GM19238 (cell line): ENCODE results near the gene JADE3.
A peak's percentile ranks its signal among the peaks of the same experiment; 100 is the strongest.

Source experiments
- DNase-seq: peaks from one replicate; pipeline ENCODE4 v3.0.0; 2011; ENCODE audit warnings: low spot score; ENCODE audit not compliant: insufficient read length

Gene JADE3

GRCh38 chrX:46994096-46994495, 81.9 kb downstream of the JADE3 start:
- no peak for DNase-seq

DNA sequence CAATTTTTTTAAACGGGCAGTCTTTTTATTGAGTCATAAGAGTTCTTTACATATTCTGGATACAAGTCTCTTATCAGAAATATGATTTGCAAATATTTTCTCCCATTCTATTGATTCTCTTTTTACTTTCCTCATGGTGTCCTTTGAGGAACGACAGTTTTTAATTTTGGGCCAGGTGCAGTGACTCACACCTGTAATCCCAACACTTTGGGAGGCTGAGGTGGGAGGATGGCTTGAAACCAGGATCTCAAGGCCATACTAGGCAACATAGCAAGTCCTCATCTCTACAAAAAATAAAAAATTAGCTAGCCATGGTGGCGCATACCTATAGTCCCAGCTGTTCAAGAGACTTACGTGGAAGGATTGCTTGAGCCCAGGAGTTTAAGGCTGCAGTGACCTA, 99.9 kb downstream of the JADE3 start:
- DNase-seq: no peak

- DNase-seq: no peak
Observed at GRCh38 chrX:47026198-47026597, 114.0 kb downstream of the JADE3 start.

- peak; percentile 7 for DNase-seq
Observed at GRCh38 chrX:47030339-47030738, 118.1 kb downstream of the JADE3 start.

- no peak for DNase-seq
Observed at GRCh38 chrX:47047989-47048388, 135.8 kb downstream of the JADE3 start.

- no peak for DNase-seq
Observed at GRCh38 chrX:47059142-47059874, 147.1 kb downstream of the JADE3 start.

DNA sequence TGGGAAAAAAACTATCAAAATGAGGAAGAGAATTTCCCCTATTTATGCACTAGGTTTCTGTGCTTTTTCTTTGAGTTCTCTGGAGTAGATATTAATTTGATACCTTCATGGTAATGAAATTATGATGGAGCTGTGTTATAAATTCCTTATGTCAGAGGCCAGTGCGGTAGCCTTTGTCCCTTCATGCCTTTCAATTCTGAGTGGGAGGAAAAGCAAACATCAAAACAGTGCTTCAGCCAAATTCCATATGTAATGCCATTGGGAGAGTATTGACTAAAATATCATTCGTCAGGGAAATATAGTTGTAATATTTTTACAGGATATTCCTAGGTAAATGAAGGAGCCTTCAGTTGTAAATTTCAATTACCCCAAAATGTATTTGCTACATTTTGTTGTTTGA, 148.5 kb downstream of the JADE3 start:
- no peak for DNase-seq

GRCh38 chrX:47061238-47061919, 149.2 kb downstream of the JADE3 start:
- DNase-seq: no peak

DNA sequence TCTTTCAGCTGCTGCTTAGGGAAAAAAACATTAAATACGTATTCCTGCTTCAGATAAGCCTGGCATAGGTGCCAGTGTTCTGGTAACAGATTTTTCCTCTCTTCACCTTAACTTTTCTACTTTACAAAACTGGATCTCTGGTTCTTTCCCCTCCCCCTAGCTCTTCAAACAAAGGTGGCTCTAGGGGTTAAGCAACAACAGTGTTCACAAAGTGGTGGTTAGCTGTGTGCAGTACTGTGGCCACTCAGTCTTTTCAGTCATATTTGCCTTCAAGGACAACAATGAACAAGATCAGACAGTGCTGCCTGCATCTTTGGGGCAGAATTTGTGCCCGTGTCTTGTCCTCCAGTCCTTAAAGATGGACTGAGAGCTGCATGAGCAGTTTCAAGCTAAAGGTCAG, 151.0 kb downstream of the JADE3 start:
- no peak for DNase-seq

- no peak for DNase-seq
Observed at GRCh38 chrX:47068214-47068613, 156.0 kb downstream of the JADE3 start.

GRCh38 chrX:47068720-47069119, 156.5 kb downstream of the JADE3 start:
- no peak for DNase-seq

DNA sequence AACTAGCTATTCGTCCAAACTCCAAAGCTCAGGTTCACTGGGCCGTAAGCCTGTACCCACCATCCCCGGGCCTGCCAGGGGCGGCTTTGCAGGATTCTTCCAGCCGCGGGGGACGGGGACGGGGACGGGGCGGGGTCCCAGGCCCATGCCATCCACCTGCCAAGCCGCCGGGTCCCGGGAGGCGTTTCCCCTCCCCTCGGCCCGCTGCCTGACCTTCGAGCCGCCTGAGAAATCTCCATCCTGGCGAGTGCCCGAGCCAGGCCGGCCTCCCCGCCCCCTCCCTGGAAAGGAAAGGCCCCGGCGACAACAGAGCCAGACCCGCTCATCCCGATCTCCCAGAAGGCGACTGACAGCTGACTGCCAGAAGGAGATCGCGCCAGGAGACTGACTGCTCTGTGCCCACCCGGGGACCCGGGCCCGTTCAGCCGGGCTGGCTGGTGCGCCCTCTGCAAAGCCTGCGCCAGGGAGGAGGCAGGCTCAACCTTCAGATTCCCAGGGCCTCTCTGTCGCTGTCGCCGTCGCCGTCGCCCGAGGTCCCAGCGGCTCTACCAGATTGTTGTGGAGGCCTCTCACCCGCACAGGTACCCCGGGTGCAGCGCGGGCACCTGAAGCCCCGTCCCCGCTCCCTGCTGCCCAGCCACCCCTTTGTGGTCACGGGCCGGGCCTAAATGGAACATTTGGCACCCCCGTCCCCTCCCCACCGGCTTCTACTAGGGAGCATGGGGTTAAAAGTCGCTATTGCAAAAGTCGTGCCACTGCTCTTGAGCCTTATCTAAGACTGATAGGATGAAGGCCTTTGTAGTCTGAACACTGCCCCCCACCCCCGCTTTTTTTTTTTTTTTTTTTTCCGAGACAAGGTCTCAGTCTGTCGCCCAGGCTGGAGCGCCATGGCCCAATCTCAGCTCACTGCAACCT, 166.2 kb downstream of the JADE3 start, which contains the start of gene RGN:
Gene RGN (plus strand): TSS at position 315 of the 915 bp plus-strand sequence. CDS start 2,702 bp downstream, outside the sequence.
- DNase-seq: no peak

- no peak for DNase-seq
Observed at GRCh38 chrX:47080215-47080914, 168.1 kb downstream of the JADE3 start.

- no peak for DNase-seq
Observed at GRCh38 chrX:47080915-47081236, 168.7 kb downstream of the JADE3 start.

DNA sequence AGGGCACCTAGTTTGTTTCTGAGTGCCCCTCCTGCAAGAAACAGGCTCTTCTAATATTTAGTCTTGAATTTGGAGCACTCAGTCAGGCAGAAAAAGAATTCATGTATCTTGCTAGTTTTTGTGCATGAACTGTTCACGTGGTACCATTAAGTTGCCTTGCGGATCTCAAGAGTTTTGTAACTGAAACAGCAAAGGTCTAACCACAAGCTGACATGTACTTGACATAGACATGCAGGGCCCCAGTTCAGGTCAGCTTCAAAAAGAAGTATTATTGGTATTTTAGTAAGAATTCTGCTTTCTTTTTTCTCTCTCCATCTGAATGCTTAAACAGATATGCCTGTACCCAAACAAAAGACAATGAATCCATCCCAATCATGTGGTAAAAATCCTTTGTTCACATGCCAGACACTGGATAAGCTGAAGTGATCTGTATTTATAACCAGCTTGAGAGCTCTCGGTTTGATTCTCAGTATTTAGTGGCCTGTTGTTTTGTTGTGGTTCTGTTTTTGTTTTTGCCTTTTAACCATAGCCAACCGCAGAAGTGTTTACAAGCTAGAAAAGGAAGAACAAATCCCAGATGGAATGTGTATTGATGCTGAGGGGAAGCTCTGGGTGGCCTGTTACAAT, 179.0 kb downstream of the JADE3 start:
- DNase-seq: no peak

DNA sequence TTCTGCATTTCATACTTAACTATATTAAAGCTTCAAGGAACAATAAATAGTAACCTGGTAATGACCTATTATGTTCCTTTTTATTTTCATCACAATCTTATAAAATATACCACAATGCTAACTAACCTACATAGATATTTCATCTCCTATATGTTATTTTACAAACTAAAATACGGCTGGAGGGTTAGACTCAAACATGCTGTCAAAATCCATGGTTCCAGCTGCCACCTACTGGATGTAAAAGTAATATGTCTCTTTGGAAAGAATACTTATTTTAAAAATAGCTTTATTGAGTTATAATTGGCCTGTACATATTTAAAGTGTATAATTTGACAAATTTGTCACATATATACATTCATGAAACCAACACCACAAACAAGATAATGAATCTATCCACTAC, 181.0 kb downstream of the JADE3 start:
- DNase-seq: no peak

- DNase-seq: no peak
Observed at GRCh38 chrX:47093860-47094259, 181.6 kb downstream of the JADE3 start.

DNA sequence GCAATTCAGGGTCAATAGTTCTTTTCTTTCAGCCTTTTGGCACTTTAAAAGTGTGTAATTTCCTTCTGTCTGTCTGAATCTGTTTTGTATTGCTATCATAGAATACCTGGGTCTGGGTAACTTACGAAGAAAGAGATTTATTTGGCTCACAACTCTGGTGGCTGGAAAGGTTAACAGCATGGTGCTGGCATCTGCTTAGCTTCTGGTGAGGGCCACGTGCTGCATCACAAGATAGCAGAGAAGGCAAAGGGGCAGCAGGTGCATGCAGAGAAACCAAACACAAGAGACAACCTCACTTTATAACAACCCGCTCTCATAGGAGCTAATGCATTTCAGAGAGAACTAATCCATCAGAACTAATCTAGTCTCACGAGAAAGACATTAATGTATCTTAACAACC, 184.8 kb downstream of the JADE3 start:
- DNase-seq: no peak

DNA sequence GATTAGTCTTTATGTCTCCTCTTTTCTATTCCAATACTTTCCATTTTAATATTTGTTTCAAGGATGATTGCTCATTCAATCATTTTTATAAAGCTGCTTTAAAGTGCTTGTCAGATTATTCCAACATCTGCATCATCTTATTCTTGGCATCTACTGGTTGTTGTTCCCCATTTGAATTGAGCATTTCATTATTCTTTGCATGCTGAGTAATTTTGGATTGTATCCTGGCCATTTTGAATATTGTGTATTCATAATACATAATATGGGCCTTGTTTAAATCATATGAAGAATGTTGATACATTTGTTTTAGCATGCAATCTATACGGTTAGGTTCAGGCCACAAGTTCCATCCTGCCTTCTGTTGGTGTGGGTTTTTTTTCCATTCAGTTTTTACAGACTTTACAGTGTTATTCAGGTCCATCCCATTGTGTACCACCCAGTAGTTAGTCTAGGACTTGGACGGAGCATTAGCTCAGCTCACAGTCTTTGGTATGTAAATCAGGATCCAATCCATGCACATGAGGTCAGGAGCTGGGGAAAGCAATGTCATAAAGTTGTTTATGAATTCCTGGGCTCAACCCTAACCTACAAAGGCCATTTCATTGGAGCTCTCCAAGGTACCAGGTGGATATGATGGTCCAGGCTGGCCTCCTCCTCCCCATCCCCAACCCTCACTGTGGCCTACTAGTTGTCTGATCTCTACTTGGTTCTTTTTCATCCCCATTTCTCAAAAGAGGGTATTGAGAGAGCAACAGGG, 186.3 kb downstream of the JADE3 start:
- DNase-seq: no peak

DNA sequence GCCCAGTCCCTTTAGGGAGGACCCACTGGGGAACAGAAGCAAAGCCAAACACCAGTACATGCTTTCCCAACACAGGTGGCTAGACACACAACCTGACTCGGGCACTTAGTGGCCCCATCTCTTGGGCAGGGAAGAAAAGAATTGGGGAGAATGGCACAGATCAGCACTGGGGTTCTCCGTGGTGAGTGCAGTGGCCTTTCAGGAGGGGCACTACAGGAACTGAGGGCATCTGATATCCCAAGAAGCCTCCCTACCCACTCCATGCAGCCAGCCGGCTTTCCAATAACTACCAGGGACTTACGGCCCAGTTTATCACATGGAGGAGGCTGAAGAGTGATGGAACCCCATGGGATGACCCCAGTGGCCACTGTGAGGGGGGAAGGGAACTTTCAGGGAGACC, 189.0 kb downstream of the JADE3 start:
- DNase-seq: no peak
